Activated T-cell treated with anti-CD3 and anti-CD28 coated beads for 1 hour (primary cell): ENCODE data around the gene CARD19.

Experiments used
- DNase-seq: peaks from one replicate; pipeline ENCODE4 v3.0.0-alpha.2; 2020; ENCODE audit warnings: low read depth

The CARD19 gene

GRCh38 chr9:93161786-93162562 lies 66.0 kb downstream of the CARD19 start:
- DNase-seq: no peak
